Hematopoietic multipotent progenitor cell treated with erythropoietin and hydrocortisone succinate and interleukin-3 and kit ligand, for 17 days (in vitro differentiated cells): Measurements from ENCODE around the gene KRT40.

Experiments
- DNase-seq: peaks from one replicate; pipeline ENCODE4 v3.0.0-alpha.2; 2015; ENCODE audit warnings: low spot score

Gene KRT40

DNA sequence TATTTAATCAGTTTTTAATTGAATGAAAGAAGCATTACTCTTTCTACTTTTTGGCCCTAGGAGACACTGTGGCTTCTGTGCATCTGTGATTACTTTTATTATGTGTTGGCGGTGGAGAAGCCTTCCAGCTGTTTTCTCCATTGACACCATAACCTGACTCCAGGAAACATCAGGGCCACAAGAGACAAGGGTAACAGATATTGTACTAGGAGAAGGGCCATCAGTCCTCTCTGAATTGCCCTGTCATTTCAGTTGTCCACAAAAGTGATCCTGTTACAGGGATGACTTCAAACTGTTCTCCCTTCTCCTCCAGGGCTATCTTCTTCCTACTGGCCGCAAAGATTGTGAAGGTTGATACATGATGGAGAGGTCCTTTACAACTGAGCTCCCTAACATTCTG is 32.0 kb downstream of the KRT40 start:
- no peak for DNase-seq

DNA sequence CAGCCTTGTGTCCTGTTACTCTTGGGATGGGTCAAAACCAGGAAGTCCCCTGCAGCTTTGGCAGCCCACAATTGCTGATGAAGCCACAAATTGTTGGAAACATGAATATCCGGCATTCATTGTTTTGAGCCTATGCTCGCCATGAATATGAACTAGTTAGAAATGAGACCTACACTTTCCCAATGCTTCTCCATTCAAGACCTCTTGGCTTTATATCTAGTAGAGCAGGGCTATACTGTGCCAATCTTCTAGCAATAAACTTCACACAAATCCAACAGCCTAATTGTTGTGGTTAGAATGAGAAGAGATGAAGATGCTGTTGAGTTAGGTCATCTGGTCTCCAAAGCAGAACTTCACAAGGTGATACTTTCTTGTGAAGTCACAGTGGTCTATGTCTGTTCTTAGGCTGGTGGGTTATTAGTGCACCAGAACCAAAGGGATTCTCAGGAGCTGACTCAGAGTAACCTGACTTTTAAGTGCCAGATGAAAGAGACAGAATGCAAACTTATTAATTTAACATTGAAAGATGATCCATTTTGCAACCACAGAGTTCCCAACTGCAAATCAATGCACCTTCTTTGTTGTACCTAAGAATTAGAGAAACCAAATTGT is 33.0 kb downstream of the KRT40 start:
- no peak for DNase-seq

DNA sequence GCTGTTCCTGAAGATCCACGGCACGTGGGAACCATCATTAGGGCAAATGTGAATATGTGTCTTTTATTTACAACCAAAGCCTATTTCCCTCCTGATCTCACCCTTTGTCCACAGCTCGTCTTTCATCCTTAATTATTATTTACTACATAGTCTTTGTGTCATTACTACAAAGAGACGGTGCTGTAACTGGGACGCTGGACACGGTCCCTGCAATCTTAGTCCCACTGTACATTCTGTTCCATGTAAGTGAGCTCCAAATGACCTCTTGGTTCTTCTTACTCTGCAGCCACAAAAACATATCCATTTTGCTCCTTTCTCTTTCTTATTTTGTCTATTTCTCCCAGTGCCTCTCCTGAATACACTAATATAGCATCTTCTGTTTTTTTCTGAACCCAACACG is 34.0 kb downstream of the KRT40 start:
- no peak for DNase-seq

DNA sequence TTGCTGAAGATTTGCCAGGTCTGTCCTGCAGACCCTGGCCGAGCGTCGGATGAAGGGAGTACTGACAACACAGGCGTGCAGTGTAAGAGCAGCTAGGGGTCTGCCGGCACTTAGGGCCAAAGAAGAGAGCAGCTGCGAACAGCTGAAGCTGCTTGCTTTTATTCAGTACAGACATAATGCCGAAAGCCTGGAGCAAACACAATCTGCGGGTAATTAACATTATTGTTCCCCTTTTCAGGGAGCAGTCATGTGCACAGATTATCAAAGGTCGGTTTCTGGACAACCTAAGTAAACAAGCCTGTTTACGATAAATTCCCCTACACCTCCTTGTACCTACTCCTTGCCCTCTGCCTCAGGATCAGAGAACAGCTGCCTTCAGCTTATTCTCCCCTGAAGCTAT is 34.7 kb downstream of the KRT40 start:
- DNase-seq: no peak

DNA sequence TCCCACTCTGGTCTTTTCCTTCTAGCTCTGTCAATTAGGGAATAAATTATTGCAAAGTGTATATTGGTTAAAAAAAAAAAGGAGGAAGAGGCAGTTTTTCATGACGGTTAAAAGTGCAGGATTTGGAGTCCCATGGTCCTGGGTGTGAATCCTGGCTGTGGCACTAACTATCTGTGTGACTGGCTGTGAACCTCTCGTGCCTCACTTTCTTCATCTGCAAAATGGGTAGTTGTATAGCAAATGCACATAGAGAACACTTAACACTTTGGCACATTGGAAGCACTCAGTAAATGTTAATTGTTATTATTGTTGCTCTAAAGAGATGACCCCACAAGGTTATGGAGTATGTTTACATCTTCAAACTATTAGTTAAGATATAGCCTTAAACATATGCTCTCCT is 36.2 kb downstream of the KRT40 start:
- no peak for DNase-seq

DNA sequence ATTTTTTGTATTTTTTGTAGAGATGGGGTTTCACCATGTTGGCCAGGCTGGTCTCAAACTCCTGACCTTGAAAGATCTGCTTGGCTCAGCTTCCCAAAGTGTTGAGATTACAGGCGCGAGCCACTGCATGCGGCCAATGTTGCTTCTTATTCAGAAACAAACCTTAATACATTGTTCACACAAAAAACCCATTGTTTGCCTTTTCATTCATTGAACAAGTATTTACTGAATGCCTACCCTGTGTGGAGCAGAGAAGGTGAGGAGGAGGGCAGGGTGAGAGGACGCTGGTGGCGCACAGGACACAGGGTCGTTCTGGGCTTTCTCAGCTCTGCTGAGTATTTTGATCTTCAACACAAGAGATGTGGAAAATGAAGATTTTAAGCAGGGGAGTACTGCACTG is 38.7 kb downstream of the KRT40 start:
- DNase-seq: no peak

DNA sequence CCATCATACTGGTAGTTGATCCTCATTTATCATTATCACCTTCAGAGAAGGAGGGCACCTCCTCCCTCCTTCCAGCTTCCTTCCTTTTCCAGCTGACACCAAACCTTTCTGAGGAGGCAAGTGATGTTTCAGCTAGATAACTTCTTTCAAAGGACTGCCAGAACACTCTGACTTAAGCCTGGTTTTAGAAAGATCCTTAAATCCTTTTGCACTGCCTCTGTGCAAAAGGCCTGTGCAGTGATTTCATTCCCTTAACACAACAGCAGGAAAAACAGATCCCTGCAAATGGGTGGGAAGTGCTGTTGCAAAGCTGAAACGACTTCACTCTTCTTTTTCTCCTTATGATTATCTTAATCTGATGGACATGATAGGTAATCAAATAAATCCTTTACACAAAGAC is 39.6 kb downstream of the KRT40 start:
- DNase-seq: no peak

DNA sequence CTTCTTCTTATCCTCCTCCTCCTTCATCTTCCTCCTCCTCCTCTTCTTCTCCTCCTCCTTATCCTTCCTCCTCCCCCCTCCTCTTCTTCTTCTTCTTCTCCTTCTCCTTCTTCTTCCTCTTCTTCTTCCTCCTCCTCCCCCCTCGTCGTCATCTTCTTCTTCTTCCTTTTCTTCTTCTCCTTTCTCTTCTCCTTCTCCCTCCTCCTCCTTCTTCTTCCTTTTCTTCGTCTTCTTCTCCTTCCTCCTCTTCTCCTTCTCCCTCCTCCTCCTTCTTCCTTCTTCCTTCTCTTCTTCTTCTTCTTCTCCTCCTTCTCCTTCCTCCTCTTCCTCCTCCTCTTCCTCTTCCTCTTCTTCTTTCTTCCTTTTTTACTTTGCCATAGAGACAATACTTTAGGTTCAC is 41.6 kb downstream of the KRT40 start:
- no peak for DNase-seq

DNA sequence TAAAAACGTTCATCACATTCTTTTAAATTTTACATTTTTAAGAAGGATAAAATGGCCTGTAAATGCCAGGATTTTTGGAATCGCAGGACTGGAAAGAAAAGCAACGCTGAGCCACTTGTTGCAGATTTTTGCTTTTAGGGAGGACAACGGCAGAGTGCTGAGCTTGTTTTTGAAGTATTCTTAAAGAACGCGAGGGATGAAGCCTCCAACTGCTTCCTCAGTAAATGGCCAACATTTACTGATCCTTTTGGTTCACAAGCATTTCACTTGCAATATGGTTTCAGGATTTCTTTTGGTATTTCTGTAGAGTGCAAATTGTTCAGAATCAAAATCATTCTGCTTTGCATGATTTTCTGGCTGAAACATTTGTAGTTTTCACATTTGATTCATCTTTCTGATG is 43.9 kb downstream of the KRT40 start:
- DNase-seq: no peak

DNA sequence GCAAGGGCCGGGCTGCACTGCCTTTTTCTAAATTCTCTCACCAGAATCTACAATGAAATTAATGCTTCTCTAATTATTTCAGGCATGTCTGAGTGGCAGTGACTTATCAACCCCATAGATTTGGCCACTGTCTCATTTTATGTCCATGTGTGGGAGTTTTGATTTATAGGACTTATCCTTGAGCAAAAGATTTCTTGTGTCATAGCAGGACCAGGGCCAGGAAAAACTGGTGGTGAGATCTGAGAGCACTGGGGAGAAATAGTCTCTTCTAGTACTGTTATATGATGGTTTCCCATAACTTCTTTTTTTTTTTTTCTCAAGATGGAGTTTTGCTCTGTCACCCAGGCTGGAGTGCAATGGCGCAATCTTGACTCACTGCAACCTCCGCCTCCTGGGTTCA is 45.1 kb downstream of the KRT40 start:
- DNase-seq: no peak

DNA sequence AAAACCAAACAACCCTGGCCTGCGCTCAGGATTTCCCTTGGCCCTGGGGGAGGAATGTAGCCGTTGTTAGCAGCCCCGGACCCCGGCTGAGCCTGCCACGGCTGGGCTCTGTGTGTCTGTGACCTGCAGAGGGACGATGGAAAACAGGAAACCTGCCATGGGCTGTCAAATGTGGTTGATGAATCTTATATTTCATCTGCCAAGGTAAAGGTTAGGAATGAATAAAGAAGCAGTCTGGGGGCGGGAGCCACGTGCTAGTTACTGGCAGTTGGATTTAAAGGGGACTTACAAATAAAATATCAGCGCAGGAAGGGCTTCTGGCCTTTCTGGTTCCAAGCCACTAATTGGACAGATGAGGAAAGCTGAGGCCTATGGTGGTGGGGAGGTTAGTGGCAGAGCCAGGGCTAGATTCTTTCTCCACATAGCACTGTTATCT is 46.7 kb downstream of the KRT40 start, which contains the start of gene KRT23:
KRT23 (minus strand) TSS at position 263 of the 436 bp plus-strand sequence. CDS start 1,043 bp downstream, outside the sequence.
- no peak for DNase-seq

DNA sequence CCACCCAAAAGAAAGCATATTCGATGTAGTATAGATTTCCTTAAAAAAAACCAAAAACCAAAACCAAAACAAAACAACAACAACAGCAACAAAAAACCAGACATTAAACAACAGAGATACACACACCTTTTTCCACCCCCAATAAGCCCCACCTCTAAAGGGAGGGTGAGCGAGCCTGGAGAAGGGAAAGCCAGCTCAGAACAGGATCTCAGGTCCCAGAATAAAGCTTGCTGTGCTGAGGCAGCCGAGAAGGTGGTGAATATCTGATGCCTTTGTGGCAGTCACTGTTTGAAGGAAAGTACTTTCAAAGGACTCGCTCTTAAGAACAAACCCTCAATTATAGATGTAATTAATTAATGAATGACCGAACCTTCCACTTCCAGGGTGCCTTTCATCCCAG is 47.1 kb downstream of the KRT40 start:
- DNase-seq: no peak

DNA sequence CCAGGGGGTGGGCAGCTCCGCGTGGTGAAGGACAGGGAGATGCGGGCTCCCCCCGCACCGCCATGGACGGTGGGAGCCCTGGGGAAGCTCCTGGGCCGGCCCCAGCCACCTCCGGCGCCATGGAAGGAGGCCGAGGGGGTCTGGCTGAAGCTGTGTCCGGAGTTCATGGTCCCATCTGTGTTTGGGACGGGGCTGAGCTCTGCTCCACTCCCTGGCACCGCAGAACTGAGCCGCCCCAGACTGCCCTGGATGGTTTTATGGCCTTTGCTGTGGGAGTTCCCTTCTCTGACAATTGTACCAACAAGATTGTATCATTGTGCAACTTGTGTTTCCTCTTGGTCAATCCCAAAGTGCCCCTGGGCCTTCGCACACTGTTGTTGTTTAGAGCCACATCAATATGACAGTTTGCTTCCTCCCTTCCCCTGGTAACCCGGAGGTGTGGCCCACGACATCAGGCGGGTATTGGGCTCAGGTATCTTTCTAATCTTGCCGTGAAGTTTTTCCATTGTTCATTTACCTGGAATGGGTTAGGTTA is 47.6 kb downstream of the KRT40 start:
- no peak for DNase-seq

DNA sequence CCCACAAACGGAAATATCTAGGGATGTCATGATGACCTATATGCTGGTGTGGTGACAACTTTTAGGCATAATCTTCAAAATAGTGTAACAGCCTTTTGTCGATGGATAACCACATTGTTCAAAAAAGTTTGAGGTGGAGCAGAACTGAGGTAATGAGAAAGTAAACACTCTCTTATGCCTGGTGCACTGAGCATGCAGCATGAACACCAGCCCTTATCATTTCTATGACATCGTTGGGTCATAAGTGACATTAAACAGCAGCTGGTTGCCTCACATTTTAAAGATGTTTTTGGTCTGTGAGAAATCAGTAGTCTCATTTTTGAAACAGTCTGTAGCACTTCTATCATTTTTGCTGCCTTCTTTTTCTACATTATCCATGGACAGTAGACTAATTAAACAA is 48.5 kb downstream of the KRT40 start:
- no peak for DNase-seq

DNA sequence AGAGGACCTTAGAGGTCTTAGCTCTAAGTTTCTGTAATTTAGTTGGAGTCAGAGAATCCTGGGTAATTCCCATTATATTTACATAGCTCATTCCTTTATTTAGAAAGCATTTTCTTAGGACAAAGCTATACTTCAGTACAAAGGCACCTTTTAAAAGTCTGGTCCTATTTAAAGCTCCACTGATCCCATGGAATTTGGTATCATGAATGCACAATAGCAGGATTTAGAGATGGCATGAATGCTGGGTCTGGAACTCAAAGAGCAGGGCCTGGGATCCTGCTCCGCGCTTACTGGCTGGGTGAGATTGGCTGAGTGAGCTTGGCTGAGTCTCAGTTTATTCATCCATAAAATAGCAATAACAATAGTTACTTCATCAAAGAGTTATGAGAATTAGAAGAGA is 51.5 kb downstream of the KRT40 start:
- DNase-seq: no peak

DNA sequence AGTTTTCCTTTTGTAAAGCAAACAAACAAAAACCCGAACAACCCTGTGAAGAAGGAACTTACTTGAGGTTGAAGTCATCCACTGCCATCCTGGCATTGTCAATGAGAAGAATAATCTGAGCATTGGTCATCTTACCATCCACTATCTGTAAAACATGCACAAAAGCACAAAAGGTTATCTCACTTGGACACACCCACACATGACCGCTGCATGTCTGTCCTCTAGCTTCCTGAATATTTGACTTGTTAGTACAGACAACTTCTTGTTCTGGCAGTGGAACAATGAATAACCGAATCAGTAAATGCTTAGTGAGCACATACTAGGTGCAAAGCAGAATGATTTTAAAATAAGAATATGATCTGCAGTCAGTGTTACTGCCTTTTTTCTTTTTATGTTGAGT is 52.8 kb downstream of the KRT40 start:
- DNase-seq: no peak
